H1 (cell line): ENCODE measurements around the gene PNMA8C. TPM values are rescaled to one million over a fixed set of nuclear protein-coding genes. Genes with fewer than 3 reads are reported as not detected.

ENCODE experiments used
- CTCF ChIA-PET: fragments of 300-600 bp; sonication (Branson Sonifier 250); formaldehyde crosslinking; loops from one replicate; lab custom pipeline; 2021; ENCODE audit not compliant: partially characterized antibody; lab: Charles Lee
- POLR2A ChIA-PET: fragments of 300-600 bp; sonication (Branson Sonifier 250); formaldehyde crosslinking; loops from one replicate; lab custom pipeline; 2021; ENCODE audit warnings: inconsistent platforms; ENCODE audit not compliant: partially characterized antibody; lab: Charles Lee
- DNase-seq, 2 experiments: peaks; one replicate each; pipeline versions ENCODE4 v3.0.0 to v3.0.0-alpha.2; 2010 to 2022; ENCODE audit warnings: low spot score in 2 of 2, low read depth in 1 of 2, mixed read lengths in 1 of 2
- FAIRE-seq: peaks from 2 replicates; lab custom pipeline; 2011; peaks lifted over from hg19 to GRCh38; lab: Jason Lieb, UNC
- H2AFZ ChIP-seq: 2 replicates; pipeline ENCODE4 v1.8.1; 2012; ENCODE audit warnings: low read length, inconsistent platforms
- H2AK5ac ChIP-seq: 2 replicates; pipeline ENCODE4 v1.6.1; 2013; ENCODE audit warnings: low read depth, low read length
- H2BK120ac ChIP-seq: replicated peaks from 2 replicates; pipeline ENCODE3; 2013; ENCODE audit warnings: low read depth, low read length, inconsistent platforms
- H2BK12ac ChIP-seq: 2 replicates; pipeline ENCODE4 v1.6.1; 2013; ENCODE audit warnings: low read depth, low read length
- H2BK15ac ChIP-seq: 2 replicates; pipeline ENCODE4 v1.6.1; 2013; ENCODE audit warnings: low read length
- H2BK20ac ChIP-seq: 2 replicates; pipeline ENCODE4 v1.6.1; 2013; ENCODE audit warnings: low read length
- H2BK5ac ChIP-seq: 2 replicates; pipeline ENCODE4 v1.6.1; 2013; ENCODE audit warnings: low read depth, low read length
- H3K14ac ChIP-seq: 2 replicates; pipeline ENCODE4 v1.6.1; 2013; ENCODE audit warnings: inconsistent platforms; ENCODE audit not compliant: insufficient read length
- H3K18ac ChIP-seq: 2 replicates; pipeline ENCODE4 v1.6.1; 2013; ENCODE audit warnings: low read length; ENCODE audit errors: extremely low read depth
- H3K23ac ChIP-seq: 2 replicates; pipeline ENCODE4 v1.6.1; 2013; ENCODE audit warnings: inconsistent platforms; ENCODE audit not compliant: insufficient read length
- H3K23me2 ChIP-seq: 2 replicates; pipeline ENCODE4 v1.6.1; 2013; ENCODE audit warnings: low read depth, low read length
- H3K27ac ChIP-seq: 2 replicates; pipeline ENCODE4 v1.6.1; 2011; ENCODE audit warnings: low read depth, low read length, inconsistent platforms
- H3K27me3 ChIP-seq, 4 experiments: replicated peaks in 1 of 4; 1 replicate in 1 of 4; 2 replicates in 3 of 4; pipeline versions ENCODE4 v1.6.1 to v1.8.1; 2011 to 2013; ENCODE audit warnings: low read length in 3 of 4, mild to moderate bottlenecking in 3 of 4, inconsistent platforms in 2 of 4, mixed read lengths in 2 of 4, moderate library complexity in 1 of 4; ENCODE audit not compliant: control insufficient read depth in 3 of 4, insufficient read depth in 3 of 4; ENCODE audit errors: extremely low read depth in 1 of 4
- H3K36me3 ChIP-seq, 4 experiments: 2 replicates each; pipeline versions ENCODE4 v1.6.1 to v1.8.1; 2011 to 2013; ENCODE audit warnings: mild to moderate bottlenecking in 4 of 4, low read length in 3 of 4, moderate library complexity in 2 of 4, control low read depth in 1 of 4, inconsistent platforms in 1 of 4; ENCODE audit not compliant: insufficient read depth in 4 of 4, control insufficient read depth in 2 of 4
- H3K4ac ChIP-seq: replicated peaks from 2 replicates; pipeline ENCODE3; 2013; ENCODE audit warnings: low read length, low read depth, mixed read lengths, inconsistent platforms; ENCODE audit not compliant: insufficient read length
- H3K4me1 ChIP-seq, 4 experiments: replicated peaks in 1 of 4; 1 replicate in 1 of 4; 2 replicates in 3 of 4; pipeline versions ENCODE4 v1.6.1 to v1.8.1; 2011 to 2013; ENCODE audit warnings: low read length in 3 of 4, inconsistent platforms in 2 of 4, mixed read lengths in 1 of 4; ENCODE audit not compliant: insufficient read depth in 4 of 4, control insufficient read depth in 3 of 4
- H3K4me2 ChIP-seq, 2 experiments: 2 replicates each; pipeline versions ENCODE4 v1.6.1 to v1.8.1; 2011 to 2013; ENCODE audit warnings: low read depth in 2 of 2, low read length in 2 of 2, control low read depth in 1 of 2, inconsistent platforms in 1 of 2, mild to moderate bottlenecking in 1 of 2; ENCODE audit not compliant: insufficient read depth in 1 of 2
- H3K4me3 ChIP-seq, 4 experiments: fragments of 200-600, 300-600 bp in 1 of 4; sonication (generic), shearing (Covaris generic), sonication (Bioruptor Twin) in 1 of 4; 2 replicates each; pipeline versions ENCODE4 v1.5.1 to v1.8.1; 2011 to 2016; ENCODE audit warnings: low read length in 4 of 4, low read depth in 3 of 4, control low read depth in 2 of 4, inconsistent platforms in 2 of 4, mild to moderate bottlenecking in 2 of 4, mixed read lengths in 1 of 4, moderate library complexity in 1 of 4; ENCODE audit not compliant: insufficient read depth in 2 of 4; ENCODE audit errors: extremely low read depth in 1 of 4
- H3K56ac ChIP-seq: replicated peaks from 2 replicates; pipeline ENCODE3; 2013; ENCODE audit warnings: low read depth, mild to moderate bottlenecking, mixed read lengths, low read length, inconsistent platforms; ENCODE audit not compliant: insufficient read length
- H3K79me1 ChIP-seq: 2 replicates; pipeline ENCODE4 v1.6.1; 2013; ENCODE audit warnings: low read depth, low read length, control low read depth
- H3K79me2 ChIP-seq, 2 experiments: 2 replicates each; pipeline versions ENCODE4 v1.6.1 to v1.8.1; 2012 to 2013; ENCODE audit warnings: low read length in 2 of 2, mild to moderate bottlenecking in 2 of 2, inconsistent platforms in 1 of 2; ENCODE audit not compliant: insufficient read depth in 2 of 2, control insufficient read depth in 1 of 2
- H3K9ac ChIP-seq, 4 experiments: replicated peaks in 1 of 4; 1 replicate in 1 of 4; 2 replicates in 3 of 4; pipeline versions ENCODE4 v1.6.1 to v1.8.1; 2011 to 2013; ENCODE audit warnings: low read depth in 3 of 4, low read length in 3 of 4, control low read depth in 2 of 4, mild to moderate bottlenecking in 2 of 4, moderate library complexity in 2 of 4, inconsistent platforms in 1 of 4; ENCODE audit errors: extremely low read depth in 1 of 4
- H3K9me3 ChIP-seq, 2 experiments: 2 replicates each; pipeline versions ENCODE4 v1.6.1 to v1.8.1; 2012 to 2013; ENCODE audit warnings: mild to moderate bottlenecking in 2 of 2, moderate library complexity in 2 of 2, control low read depth in 1 of 2, inconsistent platforms in 1 of 2, low read depth in 1 of 2, low read length in 1 of 2, mixed read lengths in 1 of 2; ENCODE audit not compliant: insufficient read depth in 2 of 2
- H4K20me1 ChIP-seq, 2 experiments: replicated peaks in 1 of 2; 2 replicates each; pipeline versions ENCODE3 to v1.8.1; 2011 to 2013; ENCODE audit warnings: inconsistent platforms in 2 of 2, low read length in 2 of 2, mild to moderate bottlenecking in 1 of 2; ENCODE audit not compliant: insufficient read depth in 2 of 2, control insufficient read depth in 1 of 2
- H4K5ac ChIP-seq: 2 replicates; pipeline ENCODE4 v1.6.1; 2013; ENCODE audit warnings: low read length, low read depth, mixed read lengths, inconsistent platforms; ENCODE audit not compliant: insufficient read length
- H4K8ac ChIP-seq: 2 replicates; pipeline ENCODE4 v1.8.0; 2013; ENCODE audit warnings: mild to moderate bottlenecking, moderate library complexity, low read length, inconsistent platforms; ENCODE audit not compliant: insufficient read depth; ENCODE audit errors: extremely low read depth
- H4K91ac ChIP-seq: replicated peaks from 2 replicates; pipeline ENCODE3; 2013; ENCODE audit warnings: low read length, mixed read lengths, inconsistent platforms; ENCODE audit not compliant: insufficient read length
- ATF2 ChIP-seq: IDR thresholded peaks from 2 replicates; pipeline ENCODE4 v1.6.1; 2012; ENCODE audit warnings: low read length, inconsistent platforms
- BACH1 ChIP-seq: IDR thresholded peaks from 2 replicates; pipeline ENCODE4 v1.6.1; 2012; ENCODE audit warnings: low read length, improper control_type of control experiment
- EZH2 ChIP-seq: fragments of 200-600 bp; sonication (generic); IDR thresholded peaks from 2 replicates; pipeline ENCODE4 v1.7.1; 2012; ENCODE audit warnings: low read depth, mild to moderate bottlenecking, moderate library complexity, low read length, inconsistent platforms; ENCODE audit not compliant: severe bottlenecking
- KDM5A ChIP-seq: fragments of 200-600 bp; IDR thresholded peaks from 2 replicates; pipeline ENCODE4 v1.7.1; 2012; ENCODE audit warnings: mild to moderate bottlenecking, low read length, inconsistent platforms, mixed read lengths
- WGBS, 2 experiments: shearing (Covaris generic) in 1 of 2; methylation state at CpG; one replicate each; pipeline versions ENCODE4 v1.1.6 to v1.1.7; 2013 to 2015; ENCODE audit warnings: low lambda C conversion rate in 2 of 2, mixed read lengths in 2 of 2, inconsistent platforms in 1 of 2, low coverage in 1 of 2, missing lambda C conversion rate in 1 of 2; ENCODE audit not compliant: insufficient replicate concordance in 2 of 2, insufficient coverage in 1 of 2, insufficient read length in 1 of 2; ENCODE audit errors: extremely low coverage in 1 of 2, missing lambda C conversion rate in 1 of 2; 5-methylcytosine and 5-hydroxymethylcytosine counted together
- polyA plus RNA-seq, 7 experiments: library from polyadenylated mRNA; depleted of rRNA in 3 of 7; stranded (reverse) in 5 of 7; unstranded in 2 of 7; fragments of >200 nt in 5 of 7; fragments of 200-250 nt in 2 of 7; gene quantifications; 1 replicate in 5 of 7; 2 replicates in 1 of 7; 4 replicates in 1 of 7; pipeline versions ENCODE4 v1.2.1 to v1.2.3, GENCODE V29; 2011 to 2013; ENCODE audit warnings: missing spikeins in 2 of 7, mixed read lengths in 2 of 7
- total RNA-seq: library from RNA; stranded (reverse); fragmentation: NEBNext Ultra II Directional; extraction: Animal tissue kit (Norgen Biotek cat#: 25700); gene quantifications from 2 replicates; pipeline ENCODE4 v1.2.1, GENCODE V29; 2021

PNMA8C gene
- total and polyA plus RNA-seq, 2 of the 8 experiments (the other 6 are each of a cell fraction or from before 2014, with no cell fraction given), result 0.53 to 1.8 TPM

- POLR2A ChIA-PET, result interaction anchor here (0.5 to 3.6 kb wide), 10 partner anchors 9 to 386 kb away, joined by 3 to 28 read pairs (median 6); no protein-coding TSS in a partner anchor
- peaks cover 3 to 19% (median 13%) of the 10 kb centered on the region in 4 experiments; a peak in 6 of 7 replicates for H3K4me1 ChIP-seq
- peak overlapping the region; percentile 37 for H4K5ac ChIP-seq
- H2BK20ac ChIP-seq, result no peak overlapping the region
- peaks cover 0 to 16% (median 9%) of the 10 kb centered on the region in 4 experiments; a peak in 5 of 7 replicates for H3K27me3 ChIP-seq
- H3K23ac ChIP-seq, result no peak overlapping the region
- 0 out of 2 replicates have a peak overlapping the region, but pooled peaks have one; percentile 92 for H2BK12ac ChIP-seq
- peak overlapping the region; percentile 70 for H3K56ac ChIP-seq
- H2AK5ac ChIP-seq, result 0 out of 2 replicates have a peak overlapping the region, but pooled peaks have one; percentile 58
- peak overlapping the region; percentile 83 to 95 for H3K4me2 ChIP-seq
- peaks cover 22% of the 10 kb centered on the region for H3K23me2 ChIP-seq
- peak overlapping the region; percentile 16; the same call in 1 of the 2 replicates for H2BK5ac ChIP-seq
- H3K9me3 ChIP-seq, result no peaks in the 10 kb centered on the region
- peaks cover 8 to 14% of the 10 kb centered on the region in 2 experiments for H4K20me1 ChIP-seq
- peaks cover 3% of the 10 kb centered on the region for H3K79me1 ChIP-seq
- CTCF ChIA-PET, result interaction anchor here (0.8 to 4.1 kb wide), 9 partner anchors 8 to 101 kb away, joined by 3 to 23 read pairs (median 4); partner anchors contain the start of gene PNMA8B
- no peak overlapping the region; the same call in 1 of the 2 replicates for H2AFZ ChIP-seq
- H3K18ac ChIP-seq, result peak overlapping the region; percentile 96
- H4K91ac ChIP-seq, result peak overlapping the region; percentile 96
- H2BK120ac ChIP-seq, result peak overlapping the region; percentile 82
- H3K36me3 ChIP-seq, result 0 out of 8 replicates have a peak, but pooled peaks cover 0 to 2% (median 0%) of the 10 kb centered on the region in 4 experiments
- FAIRE-seq (no peak), DNase-seq (no peak)
- H3K4ac ChIP-seq, result peak overlapping the region; percentile 74
- H3K27ac ChIP-seq, result peak overlapping the region; percentile 13; the same call in 1 of the 2 replicates
- peak overlapping the region; percentile 62; the same call in 1 of the 2 replicates for H4K8ac ChIP-seq
- H3K9ac ChIP-seq, result peak overlapping the region in 3 of 4 experiments; percentile 72 to 79 (median 76); a peak in 6 of 7 replicates
- H3K79me2 ChIP-seq, result peaks cover 0 to 16% of the 10 kb centered on the region in 2 experiments; a peak in 2 of 4 replicates
- WGBS, 2 experiments, result 1% methylated on average over 29 of the region's 29 CpGs; no CpG with 5 or more reads in 1 of the 2 experiments
- TF ChIP-seq EZH2 (peak; percentile 52), ATF2 (no peak), BACH1 (no peak), KDM5A (no peak)
- H3K4me3 ChIP-seq, result peak overlapping the region; percentile 57 to 88 (median 74)
- no peak overlapping the region for H3K14ac ChIP-seq
- peak overlapping the region; percentile 92; the same call in 1 of the 2 replicates for H2BK15ac ChIP-seq
Observed at GRCh38 chr19:46412650-46413261, 16.0 kb downstream of the PNMA8C start.
